WTC11 (cell line): ENCODE data around the gene MID1. TPM values are rescaled to one million over a fixed set of nuclear protein-coding genes. Genes with fewer than 3 reads are reported as not detected.

ENCODE experiments used
- ATAC-seq: fragments of 200-7000 bp; cut with Tn5 transposase; 2 replicates; pipeline ENCODE4 v1.10.0; 2021; ENCODE audit warnings: mild to moderate bottlenecking, moderate library complexity
- CTCF ChIA-PET: fragments of 300-600 bp; sonication (Branson Sonifier 250); formaldehyde crosslinking; loops from one replicate; lab custom pipeline; 2021; ENCODE audit warnings: antibody characterized with exemption; lab: Charles Lee
- POLR2A ChIA-PET: fragments of 350-600 bp; sonication (Branson Sonifier 250); formaldehyde crosslinking; loops from one replicate; lab custom pipeline; 2021; ENCODE audit warnings: antibody characterized with exemption; lab: Charles Lee
- DNase-seq: peaks from one replicate; pipeline ENCODE4 v3.0.0; 2021; ENCODE audit warnings: low spot score
- H3K27ac Mint-ChIP-seq: 2 replicates; pipeline ENCODE4 v1.8.0; 2021; ENCODE audit warnings: mixed read lengths
- H3K27me3 Mint-ChIP-seq: 2 replicates; pipeline ENCODE4 v1.8.0; 2021; ENCODE audit warnings: low read depth, mild to moderate bottlenecking, moderate library complexity, mixed read lengths
- H3K36me3 Mint-ChIP-seq: 2 replicates; pipeline ENCODE4 v1.8.0; 2021; ENCODE audit warnings: mixed read lengths
- H3K4me1 Mint-ChIP-seq: 2 replicates; pipeline ENCODE4 v1.8.0; 2022; ENCODE audit warnings: mixed read lengths
- H3K4me3 Mint-ChIP-seq: 2 replicates; pipeline ENCODE4 v1.8.0; 2021; ENCODE audit warnings: mild to moderate bottlenecking, moderate library complexity, mixed read lengths
- H3K9me3 Mint-ChIP-seq: 2 replicates; pipeline ENCODE4 v1.8.0; 2021; ENCODE audit warnings: mixed read lengths
- CREM ChIP-seq: sonication (generic); formaldehyde crosslinking; IDR thresholded peaks from 2 replicates; pipeline ENCODE4 v1.8.1; 2022; ENCODE audit warnings: mild to moderate bottlenecking, missing genetic modification reagents, moderate library complexity
- FOXJ3 ChIP-seq: sonication (generic); formaldehyde crosslinking; IDR thresholded peaks from 2 replicates; pipeline ENCODE4 v1.9.0; 2021; ENCODE audit warnings: missing genetic modification reagents, mild to moderate bottlenecking, borderline replicate concordance
- JUN ChIP-seq: sonication (generic); formaldehyde crosslinking; IDR thresholded peaks from 2 replicates; pipeline ENCODE4 v1.8.0; 2023; ENCODE audit warnings: mild to moderate bottlenecking, missing genetic modification reagents
- MYBL2 ChIP-seq: sonication (generic); formaldehyde crosslinking; IDR thresholded peaks from 2 replicates; pipeline ENCODE4 v1.8.1; 2023; ENCODE audit warnings: mild to moderate bottlenecking, moderate library complexity, missing genetic modification reagents
- NFATC4 ChIP-seq: fragments of 250-450 bp; sonication (Bioruptor Pico); IDR thresholded peaks from 2 replicates; pipeline ENCODE4 v1.9.0; 2021; ENCODE audit warnings: mild to moderate bottlenecking
- NFE2L1 ChIP-seq: sonication (generic); formaldehyde crosslinking; IDR thresholded peaks from 2 replicates; pipeline ENCODE4 v1.8.1; 2023; ENCODE audit warnings: missing genetic modification reagents
- NR3C1 ChIP-seq: sonication (generic); formaldehyde crosslinking; conservative IDR thresholded peaks from 2 replicates; pipeline ENCODE4 v1.8.1; 2023; ENCODE audit warnings: low read depth, mild to moderate bottlenecking, missing genetic modification reagents
- OVOL2 ChIP-seq: fragments of 250-450 bp; sonication (Bioruptor Pico); IDR thresholded peaks from 2 replicates; pipeline ENCODE4 v1.9.0; 2021; ENCODE audit warnings: mild to moderate bottlenecking, borderline replicate concordance
- RELA ChIP-seq: sonication (generic); formaldehyde crosslinking; IDR thresholded peaks from 2 replicates; pipeline ENCODE4 v1.8.1; 2022; ENCODE audit warnings: missing genetic modification reagents, mild to moderate bottlenecking, borderline replicate concordance
- TP53 ChIP-seq: sonication (generic); formaldehyde crosslinking; IDR thresholded peaks from 2 replicates; pipeline ENCODE4 v1.8.1; 2023; ENCODE audit warnings: mild to moderate bottlenecking, missing genetic modification reagents
- ZNF121 ChIP-seq: sonication (generic); formaldehyde crosslinking; IDR thresholded peaks from 2 replicates; pipeline ENCODE4 v1.8.0; 2023; ENCODE audit warnings: missing genetic modification reagents
- ZNF416 ChIP-seq: fragments of 250-450 bp; sonication (Bioruptor Pico); IDR thresholded peaks from 2 replicates; pipeline ENCODE4 v1.9.0; 2021; ENCODE audit warnings: mild to moderate bottlenecking, inconsistent platforms
- ZNF671 ChIP-seq: fragments of 250-450 bp; sonication (Bioruptor Pico); IDR thresholded peaks from 2 replicates; pipeline ENCODE4 v1.8.0; 2021; ENCODE audit warnings: mild to moderate bottlenecking
- total RNA-seq: library from RNA; stranded (reverse); gene quantifications from 3 replicates; pipeline ENCODE4 v1.2.3, GENCODE V29; 2021
- TF ChIP-seq, protein P1 (sequence below): sonication (generic); formaldehyde crosslinking; IDR thresholded peaks from 2 replicates; pipeline ENCODE4 v1.8.1; 2022; ENCODE audit warnings: missing genetic modification reagents, borderline replicate concordance
- TF ChIP-seq, protein P2 (sequence below): sonication (generic); formaldehyde crosslinking; IDR thresholded peaks from 2 replicates; pipeline ENCODE4 v1.8.0; 2022; ENCODE audit warnings: mild to moderate bottlenecking, missing genetic modification reagents
- TF ChIP-seq, protein P3 (sequence below): sonication (generic); formaldehyde crosslinking; conservative IDR thresholded peaks from 2 replicates; pipeline ENCODE4 v1.8.1; 2023; ENCODE audit warnings: mild to moderate bottlenecking, low read depth, missing genetic modification reagents, moderate library complexity
- TF ChIP-seq, protein P4 (sequence below): fragments of 250-450 bp; sonication (Bioruptor Pico); IDR thresholded peaks from 2 replicates; pipeline ENCODE4 v1.8.0; 2021; ENCODE audit warnings: mild to moderate bottlenecking
- TF ChIP-seq, protein P5 (sequence below): sonication (generic); formaldehyde crosslinking; IDR thresholded peaks from 2 replicates; pipeline ENCODE4 v1.8.1; 2023; ENCODE audit warnings: mild to moderate bottlenecking, missing genetic modification reagents, moderate library complexity
- TF ChIP-seq, protein P6 (sequence below): sonication (generic); formaldehyde crosslinking; IDR thresholded peaks from 2 replicates; pipeline ENCODE4 v1.8.1; 2022; ENCODE audit warnings: mild to moderate bottlenecking, missing genetic modification reagents, moderate library complexity, borderline replicate concordance
- TF ChIP-seq, protein P7 (sequence below): fragments of 250-450 bp; sonication (Bioruptor Pico); IDR thresholded peaks from 2 replicates; pipeline ENCODE4 v1.9.0; 2021; ENCODE audit warnings: mild to moderate bottlenecking

The MID1 gene
- total RNA-seq, 1 experiment from 2014 or later: 52.2 TPM

DNA sequence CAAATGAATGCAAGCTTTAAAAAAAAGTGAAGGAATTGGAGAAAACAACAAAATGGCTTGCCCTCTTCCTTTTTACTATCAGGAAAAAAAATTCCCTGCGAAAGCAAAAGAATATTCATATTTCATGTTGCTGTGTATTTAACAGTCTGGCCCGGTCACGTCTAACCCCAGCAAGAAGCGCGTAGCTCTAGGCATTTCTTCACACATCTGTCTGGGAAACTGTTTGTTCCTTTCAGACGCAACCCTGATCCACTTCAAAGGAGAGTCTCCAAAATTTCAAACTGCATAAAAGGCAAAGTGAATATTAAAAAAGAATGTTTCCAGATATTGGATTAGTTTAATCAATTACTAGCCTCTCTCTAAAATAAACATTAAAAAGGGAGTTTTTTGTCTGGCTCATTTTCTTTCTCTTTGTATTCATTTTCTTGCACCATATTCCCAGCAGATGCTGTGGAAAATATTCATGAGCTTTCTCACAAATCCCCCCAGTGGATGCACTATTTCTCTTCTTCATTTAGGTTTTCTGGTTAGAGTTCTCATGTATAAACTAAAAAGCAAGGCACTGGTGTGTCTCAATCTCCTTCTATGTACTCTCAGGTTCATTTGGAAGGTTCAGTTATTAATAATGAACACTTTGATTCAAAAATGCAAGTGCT lies 145.3 kb downstream of the MID1 start (continued):
- TF ChIP-seq, protein P1, sequence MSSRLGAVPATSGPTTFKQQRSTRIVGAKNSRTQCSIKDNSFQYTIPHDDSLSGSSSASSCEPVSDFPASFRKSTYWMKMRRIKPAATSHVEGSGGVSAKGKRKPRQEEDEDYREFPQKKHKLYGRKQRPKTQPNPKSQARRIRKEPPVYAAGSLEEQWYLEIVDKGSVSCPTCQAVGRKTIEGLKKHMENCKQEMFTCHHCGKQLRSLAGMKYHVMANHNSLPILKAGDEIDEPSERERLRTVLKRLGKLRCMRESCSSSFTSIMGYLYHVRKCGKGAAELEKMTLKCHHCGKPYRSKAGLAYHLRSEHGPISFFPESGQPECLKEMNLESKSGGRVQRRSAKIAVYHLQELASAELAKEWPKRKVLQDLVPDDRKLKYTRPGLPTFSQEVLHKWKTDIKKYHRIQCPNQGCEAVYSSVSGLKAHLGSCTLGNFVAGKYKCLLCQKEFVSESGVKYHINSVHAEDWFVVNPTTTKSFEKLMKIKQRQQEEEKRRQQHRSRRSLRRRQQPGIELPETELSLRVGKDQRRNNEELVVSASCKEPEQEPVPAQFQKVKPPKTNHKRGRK (CRISPR knock-in tag): no peak
- no peak for TF ChIP-seq NFATC4 (CRISPR knock-in tag)

DNA sequence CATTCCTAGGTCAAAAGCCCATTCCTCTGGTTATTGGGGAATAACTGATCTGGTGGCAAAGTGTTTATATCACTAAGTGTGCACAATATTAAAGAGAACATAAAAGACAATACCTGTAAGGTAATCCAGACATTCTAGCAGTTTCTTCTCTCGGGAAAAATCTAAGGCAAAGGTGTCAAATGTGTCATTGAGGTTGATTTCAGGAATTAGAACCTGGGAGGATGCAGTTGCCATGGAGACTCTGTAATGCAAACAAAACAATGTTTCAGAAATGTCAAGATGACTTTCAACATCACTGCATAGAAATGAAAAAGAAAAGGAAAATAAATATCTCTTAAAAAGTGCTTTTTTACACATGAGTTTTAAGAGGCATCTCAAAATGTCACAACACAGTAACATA lies 145.9 kb downstream of the MID1 start:
- peak overlapping the region; percentile 54 for H3K27ac Mint-ChIP-seq

DNA sequence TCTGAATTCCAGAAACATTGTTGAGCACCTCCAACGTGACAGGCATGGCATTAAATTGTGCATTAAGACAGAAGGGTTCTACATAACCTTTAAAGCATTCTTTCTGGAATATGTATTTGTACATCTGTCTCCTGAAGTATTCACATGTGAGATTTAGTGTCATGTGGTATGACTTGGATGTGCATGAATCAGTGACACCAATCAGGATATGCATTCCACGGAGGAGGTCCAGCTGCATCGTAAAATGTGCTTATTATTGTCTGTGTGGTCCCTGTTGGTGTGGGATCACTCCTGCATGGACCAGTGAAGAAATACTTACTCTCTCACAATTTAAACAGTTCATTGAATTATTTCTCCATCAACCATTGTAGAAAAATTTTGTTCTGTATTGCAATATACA lies 149.0 kb downstream of the MID1 start:
- no peaks in the 10 kb centered on the region for H3K9me3 Mint-ChIP-seq
- H3K4me3 Mint-ChIP-seq: no peak overlapping the region
- POLR2A ChIA-PET: no interaction called here
- H3K27me3 Mint-ChIP-seq: no peaks in the 10 kb centered on the region
- CTCF ChIA-PET: no interaction called here
- DNase-seq (no peak), ATAC-seq (no peak)
- peaks cover 6% of the 10 kb centered on the region; the same call in 1 of the 2 replicates for H3K4me1 Mint-ChIP-seq
- no peak overlapping the region for H3K27ac Mint-ChIP-seq
- peaks cover 54% of the 10 kb centered on the region for H3K36me3 Mint-ChIP-seq
- TF ChIP-seq ZNF121 (no peak), MYBL2 (CRISPR knock-in tag) (no peak), OVOL2 (CRISPR knock-in tag) (no peak), NR3C1 (CRISPR knock-in tag) (no peak), FOXJ3 (no peak), JUN (no peak), CREM (CRISPR knock-in tag) (no peak), ZNF416 (no peak), TP53 (CRISPR knock-in tag) (no peak), ZNF671 (CRISPR knock-in tag) (no peak)
- TF ChIP-seq, protein P2, sequence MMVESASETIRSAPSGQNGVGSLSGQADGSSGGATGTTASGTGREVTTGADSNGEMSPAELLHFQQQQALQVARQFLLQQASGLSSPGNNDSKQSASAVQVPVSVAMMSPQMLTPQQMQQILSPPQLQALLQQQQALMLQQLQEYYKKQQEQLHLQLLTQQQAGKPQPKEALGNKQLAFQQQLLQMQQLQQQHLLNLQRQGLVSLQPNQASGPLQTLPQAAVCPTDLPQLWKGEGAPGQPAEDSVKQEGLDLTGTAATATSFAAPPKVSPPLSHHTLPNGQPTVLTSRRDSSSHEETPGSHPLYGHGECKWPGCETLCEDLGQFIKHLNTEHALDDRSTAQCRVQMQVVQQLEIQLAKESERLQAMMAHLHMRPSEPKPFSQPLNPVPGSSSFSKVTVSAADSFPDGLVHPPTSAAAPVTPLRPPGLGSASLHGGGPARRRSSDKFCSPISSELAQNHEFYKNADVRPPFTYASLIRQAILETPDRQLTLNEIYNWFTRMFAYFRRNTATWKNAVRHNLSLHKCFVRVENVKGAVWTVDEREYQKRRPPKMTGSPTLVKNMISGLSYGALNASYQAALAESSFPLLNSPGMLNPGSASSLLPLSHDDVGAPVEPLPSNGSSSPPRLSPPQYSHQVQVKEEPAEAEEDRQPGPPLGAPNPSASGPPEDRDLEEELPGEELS (CRISPR knock-in tag): no peak
- TF ChIP-seq, protein P3, sequence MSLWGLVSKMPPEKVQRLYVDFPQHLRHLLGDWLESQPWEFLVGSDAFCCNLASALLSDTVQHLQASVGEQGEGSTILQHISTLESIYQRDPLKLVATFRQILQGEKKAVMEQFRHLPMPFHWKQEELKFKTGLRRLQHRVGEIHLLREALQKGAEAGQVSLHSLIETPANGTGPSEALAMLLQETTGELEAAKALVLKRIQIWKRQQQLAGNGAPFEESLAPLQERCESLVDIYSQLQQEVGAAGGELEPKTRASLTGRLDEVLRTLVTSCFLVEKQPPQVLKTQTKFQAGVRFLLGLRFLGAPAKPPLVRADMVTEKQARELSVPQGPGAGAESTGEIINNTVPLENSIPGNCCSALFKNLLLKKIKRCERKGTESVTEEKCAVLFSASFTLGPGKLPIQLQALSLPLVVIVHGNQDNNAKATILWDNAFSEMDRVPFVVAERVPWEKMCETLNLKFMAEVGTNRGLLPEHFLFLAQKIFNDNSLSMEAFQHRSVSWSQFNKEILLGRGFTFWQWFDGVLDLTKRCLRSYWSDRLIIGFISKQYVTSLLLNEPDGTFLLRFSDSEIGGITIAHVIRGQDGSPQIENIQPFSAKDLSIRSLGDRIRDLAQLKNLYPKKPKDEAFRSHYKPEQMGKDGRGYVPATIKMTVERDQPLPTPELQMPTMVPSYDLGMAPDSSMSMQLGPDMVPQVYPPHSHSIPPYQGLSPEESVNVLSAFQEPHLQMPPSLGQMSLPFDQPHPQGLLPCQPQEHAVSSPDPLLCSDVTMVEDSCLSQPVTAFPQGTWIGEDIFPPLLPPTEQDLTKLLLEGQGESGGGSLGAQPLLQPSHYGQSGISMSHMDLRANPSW (CRISPR knock-in tag): no peak
- TF ChIP-seq, protein P4, sequence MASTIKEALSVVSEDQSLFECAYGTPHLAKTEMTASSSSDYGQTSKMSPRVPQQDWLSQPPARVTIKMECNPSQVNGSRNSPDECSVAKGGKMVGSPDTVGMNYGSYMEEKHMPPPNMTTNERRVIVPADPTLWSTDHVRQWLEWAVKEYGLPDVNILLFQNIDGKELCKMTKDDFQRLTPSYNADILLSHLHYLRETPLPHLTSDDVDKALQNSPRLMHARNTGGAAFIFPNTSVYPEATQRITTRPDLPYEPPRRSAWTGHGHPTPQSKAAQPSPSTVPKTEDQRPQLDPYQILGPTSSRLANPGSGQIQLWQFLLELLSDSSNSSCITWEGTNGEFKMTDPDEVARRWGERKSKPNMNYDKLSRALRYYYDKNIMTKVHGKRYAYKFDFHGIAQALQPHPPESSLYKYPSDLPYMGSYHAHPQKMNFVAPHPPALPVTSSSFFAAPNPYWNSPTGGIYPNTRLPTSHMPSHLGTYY (CRISPR knock-in tag): no peak

More for the DNA sequence above, 145.9 kb downstream of the MID1 start:
- TF ChIP-seq, protein P5, sequence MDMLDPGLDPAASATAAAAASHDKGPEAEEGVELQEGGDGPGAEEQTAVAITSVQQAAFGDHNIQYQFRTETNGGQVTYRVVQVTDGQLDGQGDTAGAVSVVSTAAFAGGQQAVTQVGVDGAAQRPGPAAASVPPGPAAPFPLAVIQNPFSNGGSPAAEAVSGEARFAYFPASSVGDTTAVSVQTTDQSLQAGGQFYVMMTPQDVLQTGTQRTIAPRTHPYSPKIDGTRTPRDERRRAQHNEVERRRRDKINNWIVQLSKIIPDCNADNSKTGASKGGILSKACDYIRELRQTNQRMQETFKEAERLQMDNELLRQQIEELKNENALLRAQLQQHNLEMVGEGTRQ: no peak
- TF ChIP-seq, protein P6, sequence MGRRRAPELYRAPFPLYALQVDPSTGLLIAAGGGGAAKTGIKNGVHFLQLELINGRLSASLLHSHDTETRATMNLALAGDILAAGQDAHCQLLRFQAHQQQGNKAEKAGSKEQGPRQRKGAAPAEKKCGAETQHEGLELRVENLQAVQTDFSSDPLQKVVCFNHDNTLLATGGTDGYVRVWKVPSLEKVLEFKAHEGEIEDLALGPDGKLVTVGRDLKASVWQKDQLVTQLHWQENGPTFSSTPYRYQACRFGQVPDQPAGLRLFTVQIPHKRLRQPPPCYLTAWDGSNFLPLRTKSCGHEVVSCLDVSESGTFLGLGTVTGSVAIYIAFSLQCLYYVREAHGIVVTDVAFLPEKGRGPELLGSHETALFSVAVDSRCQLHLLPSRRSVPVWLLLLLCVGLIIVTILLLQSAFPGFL: no peak
- TF ChIP-seq NFE2L1 (CRISPR knock-in tag): no peak
- TF ChIP-seq, protein P7, sequence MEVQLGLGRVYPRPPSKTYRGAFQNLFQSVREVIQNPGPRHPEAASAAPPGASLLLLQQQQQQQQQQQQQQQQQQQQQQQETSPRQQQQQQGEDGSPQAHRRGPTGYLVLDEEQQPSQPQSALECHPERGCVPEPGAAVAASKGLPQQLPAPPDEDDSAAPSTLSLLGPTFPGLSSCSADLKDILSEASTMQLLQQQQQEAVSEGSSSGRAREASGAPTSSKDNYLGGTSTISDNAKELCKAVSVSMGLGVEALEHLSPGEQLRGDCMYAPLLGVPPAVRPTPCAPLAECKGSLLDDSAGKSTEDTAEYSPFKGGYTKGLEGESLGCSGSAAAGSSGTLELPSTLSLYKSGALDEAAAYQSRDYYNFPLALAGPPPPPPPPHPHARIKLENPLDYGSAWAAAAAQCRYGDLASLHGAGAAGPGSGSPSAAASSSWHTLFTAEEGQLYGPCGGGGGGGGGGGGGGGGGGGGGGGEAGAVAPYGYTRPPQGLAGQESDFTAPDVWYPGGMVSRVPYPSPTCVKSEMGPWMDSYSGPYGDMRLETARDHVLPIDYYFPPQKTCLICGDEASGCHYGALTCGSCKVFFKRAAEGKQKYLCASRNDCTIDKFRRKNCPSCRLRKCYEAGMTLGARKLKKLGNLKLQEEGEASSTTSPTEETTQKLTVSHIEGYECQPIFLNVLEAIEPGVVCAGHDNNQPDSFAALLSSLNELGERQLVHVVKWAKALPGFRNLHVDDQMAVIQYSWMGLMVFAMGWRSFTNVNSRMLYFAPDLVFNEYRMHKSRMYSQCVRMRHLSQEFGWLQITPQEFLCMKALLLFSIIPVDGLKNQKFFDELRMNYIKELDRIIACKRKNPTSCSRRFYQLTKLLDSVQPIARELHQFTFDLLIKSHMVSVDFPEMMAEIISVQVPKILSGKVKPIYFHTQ: no peak
- TF ChIP-seq RELA (CRISPR knock-in tag): no peak
- no peaks in the 10 kb centered on the region for H3K27me3 Mint-ChIP-seq
- no peak overlapping the region for H3K4me3 Mint-ChIP-seq
- ChIA-PET POLR2A (no interaction called here), CTCF (no interaction called here)
- DNase-seq (no peak), ATAC-seq (no peak)
- H3K36me3 Mint-ChIP-seq: peaks cover 36% of the 10 kb centered on the region
- H3K9me3 Mint-ChIP-seq: no peaks in the 10 kb centered on the region
- peaks cover 6% of the 10 kb centered on the region; the same call in 1 of the 2 replicates for H3K4me1 Mint-ChIP-seq
